OCI-LY3 (cell line): ENCODE data around the gene TRIP4.

Source experiments
- H2AFZ ChIP-seq: fragments of 200-600, 300-600 bp; shearing (Covaris generic); 2 replicates; pipeline ENCODE4 v1.6.0; 2014; ENCODE audit warnings: antibody characterized with exemption, low read depth, low read length
- H3K27ac ChIP-seq: fragments of 200-600, 300-600 bp; sonication (generic); 2 replicates; pipeline ENCODE4 v1.5.1; 2014; ENCODE audit warnings: mild to moderate bottlenecking, low read length, moderate library complexity, mixed read lengths
- H3K27me3 ChIP-seq: fragments of 200-600, 300-600 bp; sonication (generic); 2 replicates; pipeline ENCODE4 v1.6.1; 2014; ENCODE audit warnings: low read depth, low read length, mixed read lengths
- H3K36me3 ChIP-seq: fragments of 200-600, 300-600 bp; sonication (generic); replicated peaks from 2 replicates; pipeline ENCODE3; 2014; ENCODE audit warnings: low read depth, low read length, mixed read lengths
- H3K4me1 ChIP-seq: fragments of 300-600, 200-600 bp; sonication (generic); 2 replicates; pipeline ENCODE4 v1.6.1; 2014; ENCODE audit warnings: low read length, mixed read lengths
- H3K4me2 ChIP-seq: fragments of 200-600, 300-600 bp; sonication (generic); 2 replicates; pipeline ENCODE4 v1.6.1; 2014; ENCODE audit warnings: low read length, mixed read lengths
- H3K4me3 ChIP-seq: fragments of 300-600, 200-600 bp; sonication (generic); 2 replicates; pipeline ENCODE4 v1.5.1; 2014; ENCODE audit warnings: antibody characterized with exemption, mild to moderate bottlenecking, low read length, moderate library complexity
- H3K79me2 ChIP-seq: fragments of 300-600, 200-600 bp; shearing (Covaris generic); 2 replicates; pipeline ENCODE4 v1.6.1; 2014; ENCODE audit warnings: mild to moderate bottlenecking, low read length, mixed read lengths
- H3K9ac ChIP-seq: fragments of 300-600, 200-600 bp; shearing (Covaris generic); 2 replicates; pipeline ENCODE4 v1.6.0; 2014; ENCODE audit warnings: mild to moderate bottlenecking, low read length, moderate library complexity
- H3K9me3 ChIP-seq: fragments of 200-600, 300-600 bp; shearing (Covaris generic); 2 replicates; pipeline ENCODE4 v1.6.1; 2014; ENCODE audit warnings: low read length, mixed read lengths; ENCODE audit not compliant: insufficient read depth
- H4K20me1 ChIP-seq: fragments of 200-600, 300-600 bp; sonication (generic); 2 replicates; pipeline ENCODE4 v1.6.1; 2016; ENCODE audit warnings: low read length, mixed read lengths; ENCODE audit not compliant: insufficient read depth
- CTCF ChIP-seq: fragments of 200-600, 300-600 bp; sonication (generic); IDR thresholded peaks from 2 replicates; pipeline ENCODE4 v1.5.1; 2014; ENCODE audit warnings: antibody characterized with exemption, low read length, low read depth
- EZH2phosphoT487 ChIP-seq: fragments of 200-600 bp; shearing (Covaris generic); IDR thresholded peaks from 2 replicates; pipeline ENCODE4 v1.6.1; 2018; ENCODE audit warnings: antibody characterized with exemption, mixed run types, low read depth

Gene TRIP4

DNA sequence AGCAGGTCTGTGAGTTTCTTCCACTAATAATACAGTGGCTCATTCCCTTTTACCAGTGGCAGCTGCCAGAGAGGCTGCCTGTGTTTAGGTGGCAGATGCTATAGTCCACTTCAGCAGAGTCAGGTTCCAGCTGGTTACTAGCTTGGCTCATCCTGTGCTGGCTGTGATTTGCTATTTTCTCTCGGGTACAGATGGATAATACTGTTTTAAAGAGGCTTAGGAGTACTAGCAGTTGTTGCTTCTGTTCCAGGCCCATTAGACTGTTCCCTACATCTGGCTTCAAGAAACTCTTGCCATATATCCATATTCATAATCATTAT is 113.7 kb downstream of the TRIP4 start:
- H3K36me3 ChIP-seq: peaks cover 38% of the 10 kb centered on the region
- peaks cover 8% of the 10 kb centered on the region; the same call in 1 of the 2 replicates for H3K79me2 ChIP-seq
- H3K4me2 ChIP-seq: no peak overlapping the region
- H3K27me3 ChIP-seq: no peaks in the 10 kb centered on the region
- no peak overlapping the region for H3K9ac ChIP-seq
- no peaks in the 10 kb centered on the region for H3K9me3 ChIP-seq
- H3K4me3 ChIP-seq: no peak overlapping the region
- no peak overlapping the region for H3K27ac ChIP-seq
- no peaks in the 10 kb centered on the region for H3K4me1 ChIP-seq
- peaks cover 40% of the 10 kb centered on the region for H4K20me1 ChIP-seq
- no peak for TF ChIP-seq EZH2phosphoT487
- TF ChIP-seq CTCF: no peak
- H2AFZ ChIP-seq: no peak overlapping the region

DNA sequence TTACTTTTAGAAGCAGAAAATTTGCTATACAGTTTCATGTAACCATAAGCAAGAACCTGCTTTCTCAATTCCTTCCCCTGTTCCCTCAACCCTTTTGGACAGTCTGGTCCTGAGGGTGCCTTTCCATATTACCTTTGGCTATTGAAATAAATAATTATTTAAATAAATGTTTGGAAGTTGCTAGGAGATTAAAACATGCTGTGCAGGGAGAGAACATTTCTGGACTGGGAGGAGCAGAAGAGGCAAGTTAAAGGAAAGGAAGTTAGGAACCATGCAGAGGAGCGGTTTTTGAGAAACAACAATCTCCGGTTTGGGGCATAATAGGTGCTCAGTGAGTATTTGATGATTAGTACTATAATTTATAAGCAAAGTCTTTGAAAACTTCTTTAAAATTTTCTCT is 114.5 kb downstream of the TRIP4 start:
- H3K27ac ChIP-seq: no peak overlapping the region
- H3K36me3 ChIP-seq: peaks cover 38% of the 10 kb centered on the region
- no peaks in the 10 kb centered on the region for H3K27me3 ChIP-seq
- no peak overlapping the region for H2AFZ ChIP-seq
- no peak overlapping the region for H3K9ac ChIP-seq
- H3K4me2 ChIP-seq: no peak overlapping the region
- no peak for TF ChIP-seq CTCF
- no peak for TF ChIP-seq EZH2phosphoT487
- no peak overlapping the region for H3K4me3 ChIP-seq
- H4K20me1 ChIP-seq: peaks cover 45% of the 10 kb centered on the region
- no peaks in the 10 kb centered on the region for H3K9me3 ChIP-seq
- H3K79me2 ChIP-seq: peaks cover 13% of the 10 kb centered on the region
- peaks cover 6% of the 10 kb centered on the region for H3K4me1 ChIP-seq

- H4K20me1 ChIP-seq: peaks cover 49% of the 10 kb centered on the region
- H3K27me3 ChIP-seq: no peaks in the 10 kb centered on the region
- peaks cover 38% of the 10 kb centered on the region for H3K36me3 ChIP-seq
- no peak overlapping the region for H3K4me3 ChIP-seq
- no peak overlapping the region for H2AFZ ChIP-seq
- TF ChIP-seq EZH2phosphoT487 (no peak), CTCF (no peak)
- peaks cover 10% of the 10 kb centered on the region for H3K4me1 ChIP-seq
- no peak overlapping the region for H3K9ac ChIP-seq
- H3K4me2 ChIP-seq: no peak overlapping the region
- peaks cover 16% of the 10 kb centered on the region for H3K79me2 ChIP-seq
- H3K9me3 ChIP-seq: no peaks in the 10 kb centered on the region
- no peak overlapping the region for H3K27ac ChIP-seq
These were observed 114.9 kb downstream of the TRIP4 start for GRCh38 chr15:64502551-64502950.

- Histone ChIP-seq H3K9ac (no peak overlapping the region), H2AFZ (no peak overlapping the region), H3K4me3 (no peak overlapping the region), H3K4me2 (no peak overlapping the region), H3K27me3 (no peaks in the 10 kb centered on the region), H3K79me2 (peaks cover 20% of the 10 kb centered on the region), H3K9me3 (no peaks in the 10 kb centered on the region), H4K20me1 (peaks cover 53% of the 10 kb centered on the region), H3K27ac (no peak overlapping the region), H3K36me3 (peaks cover 38% of the 10 kb centered on the region), H3K4me1 (peaks cover 16% of the 10 kb centered on the region)
- TF ChIP-seq EZH2phosphoT487: no peak
- no peak for TF ChIP-seq CTCF
These were observed 115.6 kb downstream of the TRIP4 start for GRCh38 chr15:64503197-64503596.
